GF-D8 (cell line): ENCODE data around the gene WDR35.

Source experiments
- DNase-seq: peaks from one replicate; lab custom pipeline; 2025; lab: John Stamatoyannopoulos, UW

The WDR35 gene

GRCh38 chr2:19870792-19871191 is 119.1 kb downstream of the WDR35 start:
- DNase-seq, result no peak

GRCh38 chr2:19868701-19869580 is 121.0 kb downstream of the WDR35 start:
- no peak for DNase-seq

GRCh38 chr2:19868224-19868623 is 121.7 kb downstream of the WDR35 start:
- no peak for DNase-seq

GRCh38 chr2:19866771-19867170 is 123.1 kb downstream of the WDR35 start:
- no peak for DNase-seq

GRCh38 chr2:19865151-19865550 is 124.8 kb downstream of the WDR35 start:
- DNase-seq, result no peak

GRCh38 chr2:19864381-19864780 is 125.5 kb downstream of the WDR35 start:
- no peak for DNase-seq

GRCh38 chr2:19863303-19864041 is 126.4 kb downstream of the WDR35 start:
- no peak for DNase-seq

- DNase-seq, result no peak
Measured at GRCh38 chr2:19861813-19862212, 128.1 kb downstream of the WDR35 start.
